NCI-H2227 treated with DMSO at 0.1 percent for 48 hours (cell line): ENCODE results near the gene CUL5.

Experiments
- DNase-seq: peaks from one replicate; lab custom pipeline; 2025; lab: John Stamatoyannopoulos, UW

Gene CUL5

GRCh38 chr11:108008656-108009496 lies at the start of gene CUL5:
TSS of gene CUL5 (plus strand) at chr11:108008898. CDS start at chr11:108009349, 451 bp downstream.
- DNase-seq: peak; percentile 56

GRCh38 chr11:107961480-107961879 lies 47.2 kb upstream of the CUL5 start:
- no peak for DNase-seq

- no peak for DNase-seq
Measured at GRCh38 chr11:107962181-107962580, 46.5 kb upstream of the CUL5 start.

GRCh38 chr11:107963091-107963490 lies 45.6 kb upstream of the CUL5 start:
- DNase-seq: no peak

GRCh38 chr11:107969219-107969618 lies 39.5 kb upstream of the CUL5 start:
- DNase-seq: no peak

- no peak for DNase-seq
Measured at GRCh38 chr11:107970049-107970448, 38.6 kb upstream of the CUL5 start.

GRCh38 chr11:107973641-107974040 lies 35.1 kb upstream of the CUL5 start:
- no peak for DNase-seq

GRCh38 chr11:107988397-107989158 lies 20.1 kb upstream of the CUL5 start:
- no peak for DNase-seq

- no peak for DNase-seq
Measured at GRCh38 chr11:107991868-107992414, 16.8 kb upstream of the CUL5 start.

GRCh38 chr11:107996006-107996776 lies 12.5 kb upstream of the CUL5 start:
- DNase-seq: no peak

- no peak for DNase-seq
Measured at GRCh38 chr11:107998761-107999160, 9.9 kb upstream of the CUL5 start.

GRCh38 chr11:107999759-108000455 lies 8.8 kb upstream of the CUL5 start:
- no peak for DNase-seq

GRCh38 chr11:108002476-108002875 lies 6.2 kb upstream of the CUL5 start:
- no peak for DNase-seq

GRCh38 chr11:108003623-108004022 lies 5.1 kb upstream of the CUL5 start:
- no peak for DNase-seq

GRCh38 chr11:108007819-108008218 lies 879 bp upstream of the CUL5 start:
- DNase-seq: no peak

- no peak for DNase-seq
Measured at GRCh38 chr11:108009497-108010370, 1.0 kb downstream of the CUL5 start.

GRCh38 chr11:108012139-108012725 lies 3.5 kb downstream of the CUL5 start:
- no peak for DNase-seq

GRCh38 chr11:108016647-108017046 lies 7.9 kb downstream of the CUL5 start:
- DNase-seq: no peak

- no peak for DNase-seq
Measured at GRCh38 chr11:108018708-108019107, 10.0 kb downstream of the CUL5 start.

GRCh38 chr11:108019870-108020540 lies 11.3 kb downstream of the CUL5 start:
- no peak for DNase-seq
